Glutamatergic neuron (in vitro differentiated cells): Measurements from ENCODE around the gene NDUFAF4. TPM values are rescaled to one million over a fixed set of nuclear protein-coding genes. Genes with fewer than 3 reads are reported as not detected.

Experiments
- DNase-seq: peaks from one replicate; pipeline ENCODE4 v3.0.0; 2022
- H3K27ac Mint-ChIP-seq: one replicate; pipeline ENCODE4 v1.8.0; 2020; ENCODE audit warnings: mild to moderate bottlenecking, mixed read lengths, inconsistent platforms; ENCODE audit not compliant: unreplicated experiment
- H3K27me3 Mint-ChIP-seq: one replicate; pipeline ENCODE4 v1.8.0; 2020; ENCODE audit warnings: mild to moderate bottlenecking, moderate library complexity, mixed read lengths, inconsistent platforms; ENCODE audit not compliant: unreplicated experiment
- H3K36me3 Mint-ChIP-seq: one replicate; pipeline ENCODE4 v1.8.0; 2020; ENCODE audit warnings: mild to moderate bottlenecking, mixed read lengths, inconsistent platforms; ENCODE audit not compliant: unreplicated experiment
- H3K4me1 Mint-ChIP-seq: one replicate; pipeline ENCODE4 v1.8.0; 2020; ENCODE audit warnings: mild to moderate bottlenecking, low read depth, mixed read lengths, inconsistent platforms; ENCODE audit not compliant: unreplicated experiment
- H3K4me3 Mint-ChIP-seq: one replicate; pipeline ENCODE4 v1.8.0; 2020; ENCODE audit warnings: mild to moderate bottlenecking, mixed read lengths, inconsistent platforms; ENCODE audit not compliant: unreplicated experiment
- H3K9me3 Mint-ChIP-seq: one replicate; pipeline ENCODE4 v1.8.0; 2020; ENCODE audit warnings: mild to moderate bottlenecking, moderate library complexity, mixed read lengths, inconsistent platforms; ENCODE audit not compliant: unreplicated experiment
- CTCF ChIP-seq: fragments of 200-600 bp; sonication (generic); IDR thresholded peaks from one replicate; pipeline ENCODE4 v1.5.0; 2021; ENCODE audit not compliant: partially characterized antibody, unreplicated experiment
- total RNA-seq: library from RNA; stranded (reverse); fragmentation: NEBNext Ultra II Directional; extraction: Animal tissue kit (Norgen Biotek cat#: 25700); gene quantifications from one replicate; pipeline ENCODE4 v1.2.1, GENCODE V29; 2021; ENCODE audit not compliant: unreplicated experiment

NDUFAF4 gene
- total RNA-seq, 1 donor from 2014 or later = 45.3 TPM

- Mint-ChIP-seq H3K4me3 (no peak overlapping the region), H3K36me3 (peaks cover 22% of the 10 kb centered on the region)
Measured at GRCh38 chr6:96844530-96844929, 53.2 kb downstream of the NDUFAF4 start.

GRCh38 chr6:96841345-96841744 lies 56.3 kb downstream of the NDUFAF4 start:
- peaks cover 14% of the 10 kb centered on the region for H3K36me3 Mint-ChIP-seq
- H3K9me3 Mint-ChIP-seq = peaks cover 7% of the 10 kb centered on the region
- TF ChIP-seq CTCF = no peak
- no peak for DNase-seq
- no peak overlapping the region for H3K27ac Mint-ChIP-seq
- no peak overlapping the region for H3K4me3 Mint-ChIP-seq
- no peaks in the 10 kb centered on the region for H3K4me1 Mint-ChIP-seq
- peaks cover 2% of the 10 kb centered on the region for H3K27me3 Mint-ChIP-seq

More at GRCh38 chr6:96844530-96844929, 53.2 kb downstream of the NDUFAF4 start:
- H3K4me1 Mint-ChIP-seq = no peaks in the 10 kb centered on the region
- DNase-seq = no peak
- H3K27ac Mint-ChIP-seq = no peak overlapping the region
- no peak for TF ChIP-seq CTCF
- peaks cover 2% of the 10 kb centered on the region for H3K27me3 Mint-ChIP-seq
- H3K9me3 Mint-ChIP-seq = no peaks in the 10 kb centered on the region

Other genes starting within 250 kb of the NDUFAF4 start
- gene GPR63, start 60.4 kb downstream of the NDUFAF4 start, total RNA-seq = 6.6 TPM
- 1.6 TPM for gene KLHL32, start 26.8 kb upstream of the NDUFAF4 start, total RNA-seq